HL-60/S4 (cell line): Measurements from ENCODE around the gene FKBP15.

Source experiments
- in situ Hi-C: fragments of 300-500 bp; cut with MboI; formaldehyde crosslinking; loops from 2 replicates; pipeline ENCODE4 v1.14.3; 2022; ENCODE audit warnings: low sequenced_read_pairs

FKBP15 gene

DNA sequence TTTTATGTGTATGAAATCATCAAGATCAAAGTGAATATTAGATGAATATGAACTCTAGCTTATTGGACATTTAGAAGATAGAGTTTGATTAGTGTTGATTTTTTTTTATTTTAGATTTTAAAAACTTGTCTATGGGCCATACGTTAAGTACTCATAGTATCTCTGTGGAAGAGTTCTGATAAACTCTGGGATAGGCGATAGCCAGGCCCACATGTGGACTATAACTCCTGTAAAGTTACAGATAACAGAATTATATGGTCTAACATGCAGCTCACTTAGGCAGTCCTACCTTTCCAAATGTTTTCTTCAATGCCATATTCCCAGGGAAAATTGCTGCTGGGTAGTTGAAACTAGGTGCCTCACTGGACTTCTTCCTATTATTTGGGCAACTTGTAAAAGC, 10.6 kb upstream of the FKBP15 start:
- in situ Hi-C loops: no loop called here

DNA sequence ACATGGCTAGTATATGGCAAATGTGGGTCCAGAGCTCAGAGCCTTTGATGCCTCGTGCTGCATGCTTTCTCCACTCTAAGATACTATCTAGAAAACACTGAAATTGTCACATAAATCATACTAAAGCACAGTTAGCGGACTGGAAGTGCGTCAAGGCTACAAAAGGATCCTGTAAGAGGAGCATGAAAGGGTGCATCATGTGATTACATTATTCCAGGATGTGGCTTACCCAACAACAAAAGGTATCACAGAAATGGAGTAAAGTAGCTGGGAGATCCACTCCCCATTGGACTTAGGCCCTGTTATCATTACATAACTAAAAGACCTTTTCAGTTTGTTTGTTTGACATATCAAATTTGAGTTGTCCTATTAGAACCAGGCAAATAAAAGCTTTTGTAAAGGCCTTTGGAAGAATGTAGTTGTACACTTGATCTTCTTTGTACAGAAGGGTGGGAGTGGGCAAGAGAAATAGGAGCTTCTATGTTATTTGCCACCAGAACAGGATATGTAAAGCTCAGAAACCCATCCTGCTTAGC, 7.1 kb upstream of the FKBP15 start:
- in situ Hi-C loops: no loop called here

DNA sequence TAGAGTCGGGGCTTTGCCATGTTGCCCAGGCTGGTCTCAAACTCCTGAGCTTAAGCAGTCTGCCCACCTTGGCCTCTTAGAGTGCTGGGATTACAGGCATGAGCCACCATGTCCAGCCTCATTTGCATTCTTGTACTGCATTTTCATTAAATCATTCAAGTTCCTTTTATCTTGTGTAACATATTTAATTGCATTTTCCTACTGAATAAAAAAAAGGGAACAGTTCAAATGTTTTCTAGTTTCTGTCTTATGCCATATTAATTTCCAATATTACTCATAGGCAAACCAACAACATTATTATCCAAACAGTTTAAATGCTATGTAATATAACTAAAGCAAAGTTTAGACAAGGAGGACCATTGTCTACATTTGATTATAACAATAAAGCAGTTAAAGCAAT, 6.4 kb upstream of the FKBP15 start:
- in situ Hi-C loops: no loop called here

DNA sequence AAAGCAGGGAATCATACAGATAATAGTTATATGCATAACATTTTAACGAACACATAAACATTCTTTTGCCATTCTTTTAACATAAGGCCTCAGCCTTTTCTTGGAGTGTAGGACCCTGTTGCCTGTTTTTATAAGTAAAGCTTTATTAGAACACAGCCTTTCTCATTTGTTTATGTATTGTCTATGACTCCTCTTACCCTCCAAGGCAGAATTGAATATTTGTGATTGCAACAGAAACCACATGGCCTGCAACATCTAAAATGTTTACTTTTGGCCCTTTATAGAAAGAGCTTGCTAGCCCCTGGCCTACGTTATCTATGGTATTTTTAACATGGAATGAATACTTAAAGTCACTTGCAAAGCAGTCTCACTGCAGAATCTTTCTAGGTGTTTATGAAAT, 2.9 kb upstream of the FKBP15 start:
- in situ Hi-C loops: no loop called here

DNA sequence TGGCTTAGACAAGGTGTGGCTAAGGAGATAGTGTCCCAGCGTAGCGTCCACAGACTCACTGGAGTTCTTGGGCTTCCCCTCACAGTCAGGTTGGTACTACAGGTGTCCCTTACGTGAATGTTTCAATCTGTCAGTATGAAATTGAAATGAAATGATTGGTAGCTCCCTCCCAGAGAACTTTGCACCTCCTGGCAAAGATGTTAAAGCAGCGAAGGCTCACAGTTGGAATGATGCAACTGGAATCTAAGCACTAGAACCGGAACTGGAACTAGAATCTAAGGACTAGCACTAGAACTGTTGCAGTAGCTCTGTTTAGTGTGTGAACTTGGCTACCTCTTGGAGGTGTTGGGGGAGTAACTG, 1.4 kb upstream of the FKBP15 start:
- in situ Hi-C loops: no loop called here

DNA sequence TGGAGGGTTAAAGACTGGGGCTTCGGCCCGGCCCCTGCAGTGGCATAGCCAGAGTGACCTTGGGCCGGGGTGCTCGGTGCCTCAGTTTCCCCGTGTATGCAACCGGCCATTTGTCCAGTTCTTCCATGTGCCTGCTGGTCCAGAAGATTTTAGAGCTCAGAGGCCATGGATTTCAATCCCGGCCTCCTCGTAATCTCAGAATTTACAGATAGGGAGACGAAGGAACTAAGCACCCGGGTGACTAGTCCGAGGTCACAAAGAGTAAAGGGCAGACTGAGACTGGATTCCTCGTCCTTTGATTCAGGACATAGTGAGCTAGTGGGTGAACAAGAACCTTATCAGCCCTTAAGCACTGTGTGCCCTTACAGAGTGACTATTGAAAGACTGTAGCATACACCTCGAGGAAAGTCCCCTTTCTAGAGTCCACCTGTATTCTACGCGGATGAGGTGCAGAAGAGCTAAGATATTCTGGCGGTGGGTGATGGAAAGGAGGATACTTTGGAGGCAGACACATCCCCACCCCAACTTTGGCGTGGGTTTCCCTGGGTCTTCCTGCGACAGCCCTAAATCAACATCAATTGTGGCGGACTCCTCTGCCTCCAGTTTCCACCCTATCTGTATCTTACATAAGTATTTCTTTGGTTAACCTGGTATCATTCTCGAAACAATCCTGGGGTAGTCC, 864 bp upstream of the FKBP15 start:
- in situ Hi-C loops: no loop called here

DNA sequence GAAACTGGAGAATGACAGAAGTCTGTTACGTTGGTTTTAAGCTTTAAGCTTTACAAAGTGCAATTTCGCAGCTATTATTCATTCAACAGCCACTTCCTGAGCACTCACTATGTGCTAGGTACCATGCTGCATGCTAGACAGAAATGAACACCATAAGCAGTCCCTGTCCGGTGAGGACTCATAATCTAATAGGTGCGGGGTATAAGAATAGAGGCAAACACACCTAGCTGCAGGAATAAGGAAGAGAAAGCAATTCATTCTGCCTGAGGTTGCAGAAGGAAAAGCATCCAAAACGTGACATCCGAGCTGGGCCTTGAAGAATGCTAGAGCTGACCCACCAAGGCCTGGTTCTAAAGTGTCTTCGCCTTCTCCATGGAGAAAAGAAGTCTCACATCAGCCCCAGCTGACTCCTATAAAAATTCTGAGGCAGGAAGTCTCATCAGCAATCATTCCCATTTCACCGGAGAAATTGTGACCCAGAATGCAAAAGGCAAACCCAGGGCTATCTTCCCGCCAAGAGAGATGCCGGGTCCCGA, 542 bp downstream of the FKBP15 start:
- in situ Hi-C loops: no loop called here

DNA sequence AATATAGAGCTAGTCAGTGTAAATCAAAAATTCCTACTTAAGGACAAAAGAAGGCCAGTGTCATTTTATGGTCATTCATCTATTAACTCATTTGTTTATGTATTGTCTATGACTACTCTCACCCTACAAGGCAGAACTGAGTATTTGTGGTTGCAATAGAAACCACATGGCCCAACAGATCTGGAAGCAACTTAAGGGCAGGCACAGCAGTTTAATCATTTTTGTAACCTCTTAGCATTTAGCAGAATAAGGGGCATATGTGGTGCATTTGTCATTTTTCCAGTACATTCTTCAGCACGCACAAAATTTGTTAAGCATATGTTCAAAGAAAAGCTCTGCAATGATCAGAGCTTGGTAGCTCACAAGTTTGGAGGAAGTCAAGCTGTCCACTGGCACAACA, 1.1 kb downstream of the FKBP15 start:
- in situ Hi-C loops: no loop called here

DNA sequence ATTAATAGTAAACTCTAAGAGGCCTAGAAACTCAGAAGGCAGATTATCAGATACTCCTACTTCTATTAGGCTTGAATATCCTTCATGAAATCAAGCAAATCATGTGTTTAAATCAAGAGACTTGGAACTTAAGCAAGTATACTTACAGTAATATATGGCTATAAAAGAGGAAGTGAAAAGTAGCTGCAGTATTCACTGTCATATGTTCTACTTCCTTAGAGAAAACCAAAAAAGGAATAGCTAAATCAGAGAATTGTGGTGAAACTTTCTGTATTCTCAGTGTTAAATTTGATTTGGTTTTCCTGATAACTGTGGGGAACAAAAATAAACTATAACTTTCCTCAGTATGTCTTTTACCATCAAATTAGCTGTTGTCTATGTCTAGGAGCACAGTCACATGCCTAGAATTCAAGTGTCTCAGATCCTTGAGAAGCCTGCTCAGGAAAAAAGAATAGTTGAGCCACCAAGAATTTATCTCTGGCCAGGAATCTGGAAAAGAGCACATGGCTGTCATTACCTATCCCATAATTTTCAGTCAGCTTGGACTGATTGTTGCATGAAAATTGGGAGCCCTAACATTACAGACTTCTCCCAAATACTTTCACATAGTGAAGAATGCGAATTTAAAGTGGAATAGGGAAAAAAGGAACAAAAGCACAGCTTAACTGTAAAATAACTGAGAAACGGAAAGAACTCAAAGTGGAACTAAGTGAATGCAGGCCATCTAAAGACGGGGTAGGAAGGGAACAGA, 1.7 kb downstream of the FKBP15 start:
- in situ Hi-C loops: no loop called here

DNA sequence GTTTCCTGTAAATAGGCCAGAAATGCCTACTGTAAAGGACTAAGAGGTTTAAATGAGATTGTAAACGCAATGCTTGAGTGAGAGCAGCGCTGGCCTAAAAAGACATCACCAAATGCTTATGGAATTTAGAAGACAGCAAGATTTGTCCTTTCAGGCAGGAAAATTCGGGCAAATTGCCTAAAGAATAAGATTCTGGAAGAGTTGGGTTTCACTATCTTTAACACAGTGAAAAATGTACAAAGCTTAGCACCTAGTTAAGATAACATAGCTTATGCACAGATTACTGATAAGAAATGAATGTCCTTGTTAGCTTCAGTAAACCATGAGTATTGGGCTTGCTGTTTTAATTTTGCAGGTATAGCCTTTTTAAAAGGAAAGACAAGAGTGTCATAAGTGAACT, 4.7 kb downstream of the FKBP15 start:
- in situ Hi-C loops: no loop called here

DNA sequence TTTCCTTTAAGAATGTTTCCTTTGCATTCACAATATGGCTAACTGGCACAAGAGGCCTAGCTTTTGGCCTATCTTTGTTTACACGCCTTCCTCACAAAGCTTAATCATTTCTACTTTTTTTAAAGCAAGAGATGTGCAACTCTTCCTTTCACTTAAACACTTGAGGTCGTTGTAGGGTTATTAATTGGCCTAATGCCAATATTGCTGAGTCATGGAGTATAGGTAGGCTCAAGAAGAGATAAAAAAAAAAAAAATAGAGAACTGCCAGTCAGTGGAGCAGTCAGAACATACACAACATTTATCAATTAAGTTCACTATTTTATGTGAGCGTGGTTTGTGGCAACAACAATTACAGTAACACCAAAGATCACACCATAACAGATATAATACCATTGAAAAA, 5.9 kb downstream of the FKBP15 start:
- in situ Hi-C loops: no loop called here

DNA sequence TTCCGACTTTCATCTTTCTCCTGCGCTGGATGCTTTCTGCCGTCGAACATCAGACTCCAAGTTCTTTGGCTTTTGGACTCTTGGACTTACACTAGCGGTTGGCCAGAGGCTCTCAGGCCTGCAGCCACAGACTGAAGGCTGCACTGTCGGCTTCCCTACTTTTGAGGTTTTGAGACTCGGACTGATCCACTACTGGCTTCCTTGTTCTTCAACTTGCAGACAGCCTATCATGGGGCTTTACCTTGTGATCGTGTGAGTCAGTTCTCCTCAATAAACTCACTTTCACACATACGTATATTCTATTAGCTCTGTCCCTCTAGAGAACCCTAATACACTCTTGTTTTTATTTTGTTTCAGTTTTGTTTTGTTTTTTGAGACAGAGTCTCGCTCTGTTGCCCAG, 10.3 kb downstream of the FKBP15 start:
- in situ Hi-C loops: no loop called here

DNA sequence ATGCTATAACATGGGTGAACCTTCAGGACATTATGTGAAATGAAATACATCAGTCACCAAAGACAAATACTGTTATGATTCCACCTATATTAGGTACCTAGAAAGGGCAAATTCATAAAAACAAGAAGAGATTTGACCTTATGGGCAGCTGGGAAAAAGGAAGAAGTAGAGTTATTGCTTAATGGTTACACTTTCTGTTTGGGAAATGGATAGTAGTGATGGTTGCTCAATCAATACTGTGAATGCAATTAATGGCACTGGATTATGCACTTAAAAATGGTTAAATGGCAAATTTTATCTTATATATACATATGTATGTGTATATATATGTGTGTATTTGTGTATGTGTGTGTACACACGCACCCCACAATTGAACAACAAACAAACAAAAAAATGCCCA, 15.2 kb downstream of the FKBP15 start:
- in situ Hi-C loops: no loop called here

DNA sequence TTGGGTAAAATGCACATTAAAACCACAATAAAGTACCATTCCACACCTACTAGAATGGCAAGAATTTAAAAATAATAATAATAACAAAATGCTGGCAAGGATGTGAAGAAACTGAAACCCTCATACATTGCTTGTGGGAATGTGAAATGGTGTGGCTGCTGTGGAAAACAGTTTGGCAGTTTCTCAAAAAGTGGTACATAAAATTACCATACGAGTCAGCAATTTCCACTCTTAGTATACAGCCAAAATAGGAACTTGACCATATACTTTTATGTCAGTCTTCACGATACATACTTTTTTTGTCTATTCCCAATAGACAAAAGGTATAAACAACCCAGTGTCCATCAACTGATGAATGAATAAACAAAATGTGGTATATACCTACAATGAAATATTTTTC, 15.6 kb downstream of the FKBP15 start:
- in situ Hi-C loops: no loop called here

DNA sequence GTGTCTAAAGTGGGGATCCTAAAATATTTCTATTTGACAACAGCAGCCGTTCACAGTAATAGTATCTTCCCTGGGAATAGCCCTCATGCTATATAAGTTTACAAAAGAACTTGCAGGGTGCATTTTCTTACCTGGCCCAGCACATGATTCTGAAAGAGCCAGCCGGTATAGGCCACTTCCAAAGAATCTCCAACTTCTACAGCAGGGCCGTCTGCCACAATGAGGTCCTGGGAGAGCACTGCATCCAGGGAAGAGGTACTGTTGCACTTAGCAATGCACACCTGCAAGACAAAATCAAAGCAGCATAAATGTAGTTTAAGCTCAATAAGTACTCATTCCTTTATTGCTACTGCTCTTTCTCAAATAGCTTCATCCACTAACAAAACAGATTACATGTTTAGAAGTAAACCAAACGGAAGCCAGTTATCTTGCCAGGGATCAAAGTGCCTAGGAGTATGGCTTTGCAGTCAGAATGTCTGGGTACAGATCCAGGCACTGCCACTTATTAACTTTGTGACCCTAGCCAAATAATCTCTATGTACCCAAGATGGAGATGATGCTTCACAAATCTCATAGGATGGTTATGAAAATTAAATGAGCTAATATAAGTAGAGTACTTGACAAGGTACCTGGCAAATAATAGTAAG, 21.3 kb downstream of the FKBP15 start:
- in situ Hi-C loops: no loop called here

DNA sequence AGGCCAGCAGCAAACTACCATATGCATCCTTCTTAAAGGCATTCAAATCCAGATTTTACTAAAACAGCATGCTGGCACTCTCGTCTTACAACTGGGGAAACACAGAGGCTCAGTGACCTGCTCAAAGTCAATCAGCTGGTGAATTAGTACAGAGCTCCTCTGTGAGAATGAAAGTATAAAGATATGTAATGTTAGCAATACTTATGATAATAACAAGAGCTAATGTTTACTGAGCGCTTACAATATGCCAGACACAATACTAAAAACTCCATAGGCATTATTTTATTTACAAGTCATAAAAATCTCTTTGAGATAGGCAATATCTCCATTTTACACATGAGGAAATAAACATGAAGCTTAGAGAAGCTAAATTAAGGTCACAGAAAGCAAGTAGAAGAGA, 28.6 kb downstream of the FKBP15 start:
- in situ Hi-C loops: no loop called here

DNA sequence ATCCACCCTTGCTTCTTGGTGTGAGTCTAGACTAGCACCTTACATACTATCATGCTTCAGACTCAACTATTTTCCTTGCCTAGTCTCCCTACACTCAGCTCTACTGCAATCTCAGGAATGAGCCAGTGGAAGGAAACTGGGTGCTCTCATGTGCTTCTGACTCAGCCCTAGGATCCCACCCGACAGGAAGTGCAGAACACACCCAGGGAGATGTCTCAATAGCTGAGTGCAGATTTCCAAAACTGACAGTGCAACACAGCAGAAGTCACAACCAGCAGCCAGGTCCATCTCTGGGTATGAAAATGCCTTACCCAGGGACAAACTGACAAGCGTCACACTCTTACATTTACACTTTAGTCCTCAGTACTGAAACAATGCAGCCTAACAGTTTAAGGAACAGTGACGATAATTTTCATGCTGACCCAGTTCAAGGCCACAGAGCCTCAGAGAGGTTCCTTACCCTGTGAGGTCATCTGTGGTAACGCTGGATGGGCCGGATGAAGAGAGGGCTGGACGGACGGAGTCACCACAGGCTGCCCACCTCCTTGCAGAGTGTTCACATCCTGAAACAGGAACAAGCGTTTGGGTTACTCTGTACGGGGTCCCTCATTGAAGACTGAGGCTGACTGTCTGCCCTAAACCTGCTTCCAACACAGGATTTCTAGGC, 33.0 kb downstream of the FKBP15 start:
- in situ Hi-C loops: no loop called here

DNA sequence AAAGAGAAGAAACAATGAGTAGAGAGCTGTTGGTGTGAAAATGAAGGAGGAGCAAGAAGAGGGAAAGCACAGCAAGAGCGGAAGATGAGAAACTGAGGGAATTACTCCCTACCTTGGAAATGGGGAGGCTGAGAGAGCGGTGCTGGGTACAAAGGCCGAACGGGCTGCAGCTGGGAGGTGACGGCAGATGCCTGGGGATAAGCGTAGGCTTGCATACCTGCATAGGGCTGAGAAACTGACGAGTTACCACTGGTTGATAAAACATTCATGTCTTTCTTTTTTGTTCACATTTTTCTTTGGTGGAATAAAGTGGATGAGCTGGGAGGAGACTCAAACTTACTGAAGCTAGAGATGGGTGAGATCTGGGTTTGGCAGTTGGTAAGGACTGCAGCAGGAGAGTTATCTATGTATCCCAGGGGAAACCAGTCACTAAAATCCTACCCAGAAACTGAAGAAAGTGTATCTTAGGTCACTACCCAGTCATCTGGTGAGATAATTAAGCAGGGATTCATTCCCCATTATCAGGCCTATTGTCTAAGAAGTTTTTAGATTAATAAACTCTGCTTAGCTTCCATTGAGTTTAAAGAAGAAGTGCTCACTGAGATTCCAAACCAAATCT, 34.8 kb downstream of the FKBP15 start:
- in situ Hi-C loops: no loop called here

DNA sequence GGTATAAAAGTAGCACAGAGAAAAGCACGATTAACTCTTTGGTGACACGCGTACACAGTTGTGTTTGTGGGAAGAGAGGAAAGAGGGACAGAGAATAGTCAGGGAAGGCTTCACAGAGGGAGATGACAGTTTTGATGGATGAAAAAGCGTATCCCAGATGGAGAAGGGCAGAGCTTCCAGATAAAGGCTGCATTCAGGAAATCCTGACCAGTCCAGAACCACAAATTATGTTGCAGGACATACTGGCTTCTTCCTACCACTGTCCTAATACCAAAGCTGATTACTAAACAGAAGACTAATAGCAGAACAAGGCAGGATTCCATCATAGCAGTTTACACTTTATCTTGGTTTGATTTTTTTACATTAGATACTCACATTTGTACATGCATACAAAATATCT, 35.8 kb downstream of the FKBP15 start:
- in situ Hi-C loops: no loop called here

DNA sequence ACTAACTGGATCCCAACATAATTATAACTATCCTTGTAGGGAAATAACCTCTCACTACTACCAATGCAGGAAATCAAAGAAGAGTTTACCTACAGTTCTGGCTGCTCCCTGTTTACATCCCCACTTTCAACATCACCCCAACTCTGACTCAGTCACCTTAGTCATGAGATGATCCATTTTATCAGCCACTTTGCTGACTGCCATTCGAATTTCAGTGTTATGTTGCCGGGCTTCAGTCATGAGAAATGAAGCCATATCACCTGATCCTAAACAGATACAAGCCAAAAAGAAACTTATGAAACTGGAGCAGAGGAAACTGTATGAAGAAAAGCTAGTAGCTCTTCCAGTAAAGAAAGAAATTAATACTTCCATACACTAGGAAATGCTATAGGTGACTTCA, 36.5 kb downstream of the FKBP15 start:
- in situ Hi-C loops: no loop called here

DNA sequence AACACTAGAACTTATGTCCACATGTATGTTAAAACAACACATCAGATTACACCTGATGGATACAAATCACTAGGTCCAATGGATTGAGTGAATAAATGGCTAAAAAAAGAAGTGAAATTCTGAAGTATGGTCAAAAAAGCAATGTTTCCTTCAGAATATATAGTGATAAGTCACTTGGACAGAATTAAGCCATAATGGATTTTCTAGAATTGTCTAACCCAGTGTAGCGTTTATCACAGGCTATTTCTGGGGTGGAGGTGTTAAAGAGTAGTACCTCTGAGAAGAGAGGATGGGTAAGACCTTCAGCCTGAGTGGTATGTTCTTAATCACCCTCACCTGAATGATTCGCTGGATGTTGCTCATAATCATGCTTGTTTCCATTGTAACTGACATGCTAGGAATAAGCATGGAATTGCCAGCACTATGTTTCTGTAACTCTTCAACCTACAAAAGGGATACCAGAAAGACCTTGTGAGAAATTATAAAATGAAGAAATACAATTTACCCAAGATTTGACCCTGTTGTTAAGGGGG, 37.1 kb downstream of the FKBP15 start:
- in situ Hi-C loops: no loop called here
